ENCODE results near the gene CANT1.

CANT1 gene

GRCh38 chr17:79018370-79018695 lies 8.8 kb upstream of the CANT1 start:
- Histone ChIP-seq H3K4me1 (ENCODE audit: control insufficient read depth, insufficient read depth, low read length, poor library complexity, severe bottlenecking) (no peaks in the 10 kb centered on the region), H3K9me3 (ENCODE audit: control insufficient read depth, low read length) (peaks cover 24% of the 10 kb centered on the region), H3K36me3 (ENCODE audit: control insufficient read depth, insufficient read depth, low read length) (no peaks in the 10 kb centered on the region), H3K4me3 (ENCODE audit: extremely low read depth, insufficient read depth, low read length, poor library complexity, severe bottlenecking) (no peak overlapping the region), H3K27ac (ENCODE audit: low read depth, low read length, severe bottlenecking) (no peak overlapping the region)
- 73 to 89% methylated on average over 3 of the region's 3 CpGs for WGBS, 2 experiments (ENCODE audit: insufficient coverage in 2 of 2)

- Histone ChIP-seq H3K4me1 (ENCODE audit: control insufficient read depth, insufficient read depth, low read length, poor library complexity, severe bottlenecking) (no peaks in the 10 kb centered on the region), H3K36me3 (ENCODE audit: control insufficient read depth, insufficient read depth, low read length) (no peaks in the 10 kb centered on the region), H3K4me3 (ENCODE audit: extremely low read depth, insufficient read depth, low read length, poor library complexity, severe bottlenecking) (no peak overlapping the region), H3K9me3 (ENCODE audit: control insufficient read depth, low read length) (peaks cover 30% of the 10 kb centered on the region), H3K27ac (ENCODE audit: low read depth, low read length, severe bottlenecking) (no peak overlapping the region)
- WGBS, 2 experiments (ENCODE audit: insufficient coverage in 2 of 2) = 69 to 74% methylated on average over 5 to 6 of the region's 6 CpGs
Measured at GRCh38 chr17:79017546-79018369, 8.2 kb upstream of the CANT1 start.

- 76 to 88% methylated on average over 2 of the region's 2 CpGs for WGBS, 2 experiments (ENCODE audit: insufficient coverage in 2 of 2)
- H3K4me1 ChIP-seq (ENCODE audit: control insufficient read depth, insufficient read depth, low read length, poor library complexity, severe bottlenecking) = no peaks in the 10 kb centered on the region
- H3K9me3 ChIP-seq (ENCODE audit: control insufficient read depth, low read length) = peaks cover 39% of the 10 kb centered on the region
- no peak overlapping the region for H3K4me3 ChIP-seq (ENCODE audit: extremely low read depth, insufficient read depth, low read length, poor library complexity, severe bottlenecking)
- H3K36me3 ChIP-seq (ENCODE audit: control insufficient read depth, insufficient read depth, low read length) = no peaks in the 10 kb centered on the region
- no peak overlapping the region for H3K27ac ChIP-seq (ENCODE audit: low read depth, low read length, severe bottlenecking)
Measured at GRCh38 chr17:79014158-79014758, 4.7 kb upstream of the CANT1 start.

- Histone ChIP-seq H3K4me3 (ENCODE audit: extremely low read depth, insufficient read depth, low read length, poor library complexity, severe bottlenecking) (no peak overlapping the region), H3K9me3 (ENCODE audit: control insufficient read depth, low read length) (peaks cover 37% of the 10 kb centered on the region), H3K36me3 (ENCODE audit: control insufficient read depth, insufficient read depth, low read length) (peaks cover 5% of the 10 kb centered on the region), H3K4me1 (ENCODE audit: control insufficient read depth, insufficient read depth, low read length, poor library complexity, severe bottlenecking) (no peaks in the 10 kb centered on the region), H3K27ac (ENCODE audit: low read depth, low read length, severe bottlenecking) (no peak overlapping the region)
- 63 to 74% methylated on average over 5 of the region's 6 CpGs for WGBS, 2 experiments (ENCODE audit: insufficient coverage in 2 of 2)
Measured at GRCh38 chr17:79012563-79013134, 3.1 kb upstream of the CANT1 start.

GRCh38 chr17:79011451-79012147 lies 2.0 kb upstream of the CANT1 start:
- Histone ChIP-seq H3K4me3 (ENCODE audit: extremely low read depth, insufficient read depth, low read length, poor library complexity, severe bottlenecking) (no peak overlapping the region), H3K9me3 (ENCODE audit: control insufficient read depth, low read length) (peaks cover 33% of the 10 kb centered on the region), H3K4me1 (ENCODE audit: control insufficient read depth, insufficient read depth, low read length, poor library complexity, severe bottlenecking) (no peaks in the 10 kb centered on the region), H3K36me3 (ENCODE audit: control insufficient read depth, insufficient read depth, low read length) (peaks cover 15% of the 10 kb centered on the region), H3K27ac (ENCODE audit: low read depth, low read length, severe bottlenecking) (no peak overlapping the region)
- WGBS, 2 experiments (ENCODE audit: insufficient coverage in 2 of 2) = 64 to 67% methylated on average over 4 to 5 of the region's 5 CpGs

GRCh38 chr17:79010304-79010646 lies 711 bp upstream of the CANT1 start:
- peaks cover 16% of the 10 kb centered on the region for H3K36me3 ChIP-seq (ENCODE audit: control insufficient read depth, insufficient read depth, low read length)
- H3K27ac ChIP-seq (ENCODE audit: low read depth, low read length, severe bottlenecking) = no peak overlapping the region
- no peaks in the 10 kb centered on the region for H3K4me1 ChIP-seq (ENCODE audit: control insufficient read depth, insufficient read depth, low read length, poor library complexity, severe bottlenecking)
- 78 to 81% methylated on average over 5 of the region's 7 CpGs for WGBS, 2 experiments (ENCODE audit: insufficient coverage in 2 of 2)
- H3K4me3 ChIP-seq (ENCODE audit: extremely low read depth, insufficient read depth, low read length, poor library complexity, severe bottlenecking) = peak overlapping the region; percentile 76
- peaks cover 25% of the 10 kb centered on the region for H3K9me3 ChIP-seq (ENCODE audit: control insufficient read depth, low read length)

GRCh38 chr17:79008666-79009387 lies 737 bp downstream of the CANT1 start:
- no peak overlapping the region for H3K27ac ChIP-seq (ENCODE audit: low read depth, low read length, severe bottlenecking)

GRCh38 chr17:79007504-79008381 lies 1.8 kb downstream of the CANT1 start:
- Histone ChIP-seq H3K4me3 (ENCODE audit: extremely low read depth, insufficient read depth, low read length, poor library complexity, severe bottlenecking) (no peak overlapping the region), H3K36me3 (ENCODE audit: control insufficient read depth, insufficient read depth, low read length) (peaks cover 18% of the 10 kb centered on the region), H3K4me1 (ENCODE audit: control insufficient read depth, insufficient read depth, low read length, poor library complexity, severe bottlenecking) (no peaks in the 10 kb centered on the region), H3K27ac (ENCODE audit: low read depth, low read length, severe bottlenecking) (no peak overlapping the region), H3K9me3 (ENCODE audit: control insufficient read depth, low read length) (peaks cover 9% of the 10 kb centered on the region)
- WGBS, 2 experiments (ENCODE audit: insufficient coverage in 2 of 2) = 92 to 95% methylated on average over 18 of the region's 21 CpGs

More at GRCh38 chr17:79008666-79009387, 737 bp downstream of the CANT1 start:
- peak overlapping the region; percentile 76 for H3K4me3 ChIP-seq (ENCODE audit: extremely low read depth, insufficient read depth, low read length, poor library complexity, severe bottlenecking)
- WGBS, 2 experiments (ENCODE audit: insufficient coverage in 2 of 2) = 53 to 60% methylated on average over 6 to 7 of the region's 7 CpGs
- H3K4me1 ChIP-seq (ENCODE audit: control insufficient read depth, insufficient read depth, low read length, poor library complexity, severe bottlenecking) = no peaks in the 10 kb centered on the region
- peaks cover 16% of the 10 kb centered on the region for H3K36me3 ChIP-seq (ENCODE audit: control insufficient read depth, insufficient read depth, low read length)
- H3K9me3 ChIP-seq (ENCODE audit: control insufficient read depth, low read length) = peaks cover 17% of the 10 kb centered on the region

GRCh38 chr17:79006794-79007503 lies 2.6 kb downstream of the CANT1 start:
- H3K27ac ChIP-seq (ENCODE audit: low read depth, low read length, severe bottlenecking) = no peak overlapping the region
- peaks cover 1% of the 10 kb centered on the region for H3K9me3 ChIP-seq (ENCODE audit: control insufficient read depth, low read length)
- WGBS, 2 experiments (ENCODE audit: insufficient coverage in 2 of 2) = 86 to 94% methylated on average over 9 to 16 of the region's 19 CpGs
- H3K4me1 ChIP-seq (ENCODE audit: control insufficient read depth, insufficient read depth, low read length, poor library complexity, severe bottlenecking) = no peaks in the 10 kb centered on the region
- H3K36me3 ChIP-seq (ENCODE audit: control insufficient read depth, insufficient read depth, low read length) = peaks cover 21% of the 10 kb centered on the region
- H3K4me3 ChIP-seq (ENCODE audit: extremely low read depth, insufficient read depth, low read length, poor library complexity, severe bottlenecking) = no peak overlapping the region

Data from mesodermal cell (in vitro differentiated cells).